Measurements from ENCODE around the gene KCP.
A peak's percentile ranks its signal among the peaks of the same experiment; 100 is the strongest.

The KCP gene

GRCh38 chr7:128919881-128920799, 9.6 kb upstream of the KCP start:
- peak; percentile 17 for TF ChIP-seq CTCF (IDR thresholded peaks at IDR 0.05; ENCODE audit: low read depth, low read length, missing control alignments)
- Histone ChIP-seq H3K4me3 (ENCODE audit: low read depth, low read length) (no peak overlapping the region), H3K27me3 (replicated peaks) (peaks cover 55% of the 10 kb centered on the region), H3K27ac (no peak overlapping the region), H3K36me3 (replicated peaks) (no peaks in the 10 kb centered on the region)
- in situ Hi-C loops (cut with HindIII; ENCODE audit: low pct_ligation_motif_present, low sequenced_read_pairs), result loop anchor here (10.0 to 25.0 kb wide), 2 partner anchors 55 to 167 kb away; no protein-coding TSS in a partner anchor
- no peak for DNase-seq

- TF ChIP-seq CTCF (IDR thresholded peaks at IDR 0.05; ENCODE audit: low read depth, low read length, missing control alignments), result no peak
- no peak for DNase-seq
- no peaks in the 10 kb centered on the region for H3K36me3 ChIP-seq (replicated peaks)
- H3K27ac ChIP-seq, result no peak overlapping the region
- in situ Hi-C loops (cut with HindIII; ENCODE audit: low pct_ligation_motif_present, low sequenced_read_pairs), result loop anchor here (10.0 to 25.0 kb wide), 2 partner anchors 56 to 168 kb away; no protein-coding TSS in a partner anchor
- peaks cover 58% of the 10 kb centered on the region for H3K27me3 ChIP-seq (replicated peaks)
- no peak overlapping the region for H3K4me3 ChIP-seq (ENCODE audit: low read depth, low read length)
These were observed 8.7 kb upstream of the KCP start for GRCh38 chr7:128919241-128919640.

GRCh38 chr7:128918016-128918665, 7.6 kb upstream of the KCP start:
- in situ Hi-C loops (cut with HindIII; ENCODE audit: low pct_ligation_motif_present, low sequenced_read_pairs), result loop anchor here (10.0 to 25.0 kb wide), 2 partner anchors 57 to 169 kb away; no protein-coding TSS in a partner anchor
- H3K27me3 ChIP-seq (replicated peaks), result peaks cover 58% of the 10 kb centered on the region

GRCh38 chr7:128917122-128917521, 6.6 kb upstream of the KCP start:
- peaks cover 54% of the 10 kb centered on the region for H3K27me3 ChIP-seq (replicated peaks)
- DNase-seq, result no peak
- no peak overlapping the region for H3K4me3 ChIP-seq (ENCODE audit: low read depth, low read length)
- TF ChIP-seq CTCF (IDR thresholded peaks at IDR 0.05; ENCODE audit: low read depth, low read length, missing control alignments), result no peak
- H3K27ac ChIP-seq, result no peak overlapping the region
- H3K36me3 ChIP-seq (replicated peaks), result no peaks in the 10 kb centered on the region
- in situ Hi-C loops (cut with HindIII; ENCODE audit: low pct_ligation_motif_present, low sequenced_read_pairs), result loop anchor here (10.0 to 25.0 kb wide), 2 partner anchors 58 to 170 kb away; no protein-coding TSS in a partner anchor

More at GRCh38 chr7:128918016-128918665, 7.6 kb upstream of the KCP start:
- H3K4me3 ChIP-seq (ENCODE audit: low read depth, low read length), result no peak overlapping the region
- no peak for TF ChIP-seq CTCF (IDR thresholded peaks at IDR 0.05; ENCODE audit: low read depth, low read length, missing control alignments)
- DNase-seq, result no peak
- no peaks in the 10 kb centered on the region for H3K36me3 ChIP-seq (replicated peaks)
- H3K27ac ChIP-seq, result no peak overlapping the region

GRCh38 chr7:128916643-128916915, 6.1 kb upstream of the KCP start:
- H3K27ac ChIP-seq, result no peak overlapping the region
- in situ Hi-C loops (cut with HindIII; ENCODE audit: low pct_ligation_motif_present, low sequenced_read_pairs), result loop anchor here (10.0 to 25.0 kb wide), 2 partner anchors 58 to 171 kb away; no protein-coding TSS in a partner anchor
- DNase-seq, result no peak
- peaks cover 53% of the 10 kb centered on the region for H3K27me3 ChIP-seq (replicated peaks)
- H3K4me3 ChIP-seq (ENCODE audit: low read depth, low read length), result no peak overlapping the region
- no peak for TF ChIP-seq CTCF (IDR thresholded peaks at IDR 0.05; ENCODE audit: low read depth, low read length, missing control alignments)
- H3K36me3 ChIP-seq (replicated peaks), result no peaks in the 10 kb centered on the region
